Panc1 (cell line): ENCODE measurements around the gene CUX1. TPM values are rescaled to one million over a fixed set of nuclear protein-coding genes. Genes with fewer than 3 reads are reported as not detected.

Experiments
- ATAC-seq: fragments of 200-7000 bp; cut with Tn5 transposase; 2 replicates; pipeline ENCODE4 v1.9.1; 2020; ENCODE audit warnings: mild to moderate bottlenecking, moderate library complexity
- BruUV-seq: library from RNA; stranded (reverse); fragments of 400-500 nt; replicated peaks from 2 replicates; lab custom pipeline; 2021; lab: Mats Ljungman, UMichigan
- CTCF ChIA-PET: fragments of 300-600 bp; sonication (Branson Sonifier 250); formaldehyde crosslinking; loops from one replicate; lab custom pipeline; 2022; ENCODE audit warnings: antibody characterized with exemption; lab: Charles Lee
- POLR2A ChIA-PET: fragments of 300-600 bp; sonication (Branson Sonifier 250); formaldehyde crosslinking; loops from one replicate; lab custom pipeline; 2022; ENCODE audit warnings: antibody characterized with exemption; lab: Charles Lee
- DNase-seq: peaks from one replicate; pipeline ENCODE4 v3.0.0-alpha.2; 2010; ENCODE audit warnings: low read depth, low spot score
- H3K27ac ChIP-seq: 2 replicates; pipeline ENCODE4 v1.5.1; 2011; ENCODE audit warnings: mild to moderate bottlenecking, low read length, inconsistent platforms
- H3K27me3 ChIP-seq: fragments of 200-500 bp; sonication (Bioruptor generic); 2 replicates; pipeline ENCODE4 v1.6.0; 2014; ENCODE audit warnings: low read length, inconsistent platforms; ENCODE audit not compliant: control insufficient read depth, insufficient read depth
- H3K36me3 ChIP-seq: fragments of 200-500 bp; sonication (Bioruptor generic); 2 replicates; pipeline ENCODE4 v1.5.1; 2014; ENCODE audit warnings: inconsistent platforms, mild to moderate bottlenecking, low read length, moderate library complexity; ENCODE audit not compliant: control insufficient read depth, insufficient read depth
- H3K4me1 ChIP-seq: 2 replicates; pipeline ENCODE4 v1.5.1; 2011; ENCODE audit warnings: inconsistent platforms, mild to moderate bottlenecking, low read length, moderate library complexity; ENCODE audit not compliant: control insufficient read depth, insufficient read depth
- H3K4me3 ChIP-seq, 2 experiments: 2 replicates each; pipeline ENCODE4 v1.5.1; 2011 to 2012; ENCODE audit warnings: low read depth in 2 of 2, low read length in 2 of 2, mild to moderate bottlenecking in 2 of 2, inconsistent platforms in 1 of 2, moderate library complexity in 1 of 2
- H3K9me3 ChIP-seq: fragments of 200-500 bp; sonication (Bioruptor generic); 2 replicates; pipeline ENCODE4 v1.5.1; 2014; ENCODE audit warnings: low read depth, mild to moderate bottlenecking, inconsistent platforms, low read length, moderate library complexity; ENCODE audit not compliant: control insufficient read depth, insufficient read depth
- POLR2AphosphoS5 ChIP-seq: IDR thresholded peaks from 2 replicates; pipeline ENCODE4 v1.6.1; 2012; ENCODE audit warnings: mild to moderate bottlenecking, low read depth, low read length, moderate library complexity
- SIN3A ChIP-seq: IDR thresholded peaks from 2 replicates; pipeline ENCODE4 v1.6.1; 2012; ENCODE audit warnings: low read depth, mild to moderate bottlenecking, low read length, moderate library complexity, borderline replicate concordance; ENCODE audit not compliant: insufficient read depth
- TCF7L2 ChIP-seq: IDR thresholded peaks from 2 replicates; pipeline ENCODE4 v1.6.1; 2011; ENCODE audit warnings: mild to moderate bottlenecking, low read depth, low read length, inconsistent platforms
- in situ Hi-C: cut with HindIII; loops from 2 replicates; pipeline ENCODE4 v1.10.0; 2016; ENCODE audit warnings: low sequenced_read_pairs, low pct_unique_long_range_greater_than_20kb
- intact Hi-C: fragments of 100-400 bp; cut with micrococcal nuclease; formaldehyde crosslinking; loops from one replicate; pipeline ENCODE4 v1.10.0; 2022; ENCODE audit not compliant: unreplicated experiment
- total RNA-seq: library from RNA; stranded (reverse); gene quantifications from one replicate; pipeline ENCODE4 v1.2.1, GENCODE V29; 2021; ENCODE audit not compliant: unreplicated experiment
- TF ChIP-seq, protein P1 (sequence below): fragments of 450-650 bp; IDR thresholded peaks from 2 replicates; pipeline ENCODE4 v1.5.1; 2017; ENCODE audit warnings: mild to moderate bottlenecking
- TF ChIP-seq, protein P2 (sequence below), 2 experiments: IDR thresholded peaks; 2 replicates each; pipeline ENCODE4 v1.6.1; 2011 to 2012; ENCODE audit warnings: low read depth in 2 of 2, control low read depth in 1 of 2, low read length in 1 of 2, mild to moderate bottlenecking in 1 of 2, moderate library complexity in 1 of 2; ENCODE audit not compliant: insufficient read depth in 1 of 2

CUX1 gene
- total RNA-seq, 1 experiment from 2014 or later = 50.9 TPM

DNA sequence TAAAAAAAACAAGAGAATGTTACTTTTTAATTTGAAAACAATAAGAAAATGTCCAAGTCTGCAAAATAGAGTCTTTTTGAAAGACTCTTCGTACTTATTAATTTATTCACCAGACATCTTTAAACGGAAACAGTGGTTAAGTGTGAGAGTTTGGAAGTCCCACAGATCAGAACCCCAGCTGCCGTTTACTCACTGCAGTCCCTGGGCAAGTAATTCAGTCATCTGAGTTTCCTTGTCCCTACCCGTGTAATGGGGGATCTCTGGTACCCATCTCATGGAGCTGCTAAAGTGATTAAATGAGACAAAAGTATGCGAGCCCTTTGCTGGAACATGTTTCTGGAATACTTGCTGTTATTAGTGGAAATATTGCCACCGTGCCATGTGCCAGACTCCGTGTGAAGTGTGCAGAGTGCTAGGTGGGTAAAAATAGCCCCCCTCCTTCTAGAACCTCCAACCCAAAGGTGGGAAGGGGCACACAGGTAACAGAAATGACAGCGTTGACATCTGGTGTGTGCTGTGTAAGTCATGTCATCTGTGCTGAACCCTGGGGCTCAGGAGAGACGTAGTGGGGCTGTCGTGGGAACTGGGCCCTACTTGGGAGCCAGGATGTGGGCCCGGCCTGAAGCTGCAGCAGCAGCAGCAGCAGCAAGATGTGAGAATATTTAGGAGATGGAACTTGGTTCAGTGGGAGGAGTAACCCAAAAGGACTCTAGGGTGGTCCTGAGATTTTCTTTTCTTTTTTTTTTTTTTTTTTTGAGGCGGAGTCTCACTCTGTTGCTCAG, 140.5 kb downstream of the CUX1 start:
- H3K9me3 ChIP-seq = no peaks in the 10 kb centered on the region
- no peaks in the 10 kb centered on the region for H3K36me3 ChIP-seq
- H3K4me3 ChIP-seq = no peak overlapping the region
- intact Hi-C loops (no loop called here), in situ Hi-C loops (no loop called here)
- POLR2A ChIA-PET = interaction anchor here (0.7 kb wide), 1 partner anchor 101 kb away, joined by 11 read pairs; no protein-coding TSS in a partner anchor
- CTCF ChIA-PET = no interaction called here
- TF ChIP-seq TCF7L2 (no peak), POLR2AphosphoS5 (no peak), SIN3A (no peak)
- TF ChIP-seq, protein P1, sequence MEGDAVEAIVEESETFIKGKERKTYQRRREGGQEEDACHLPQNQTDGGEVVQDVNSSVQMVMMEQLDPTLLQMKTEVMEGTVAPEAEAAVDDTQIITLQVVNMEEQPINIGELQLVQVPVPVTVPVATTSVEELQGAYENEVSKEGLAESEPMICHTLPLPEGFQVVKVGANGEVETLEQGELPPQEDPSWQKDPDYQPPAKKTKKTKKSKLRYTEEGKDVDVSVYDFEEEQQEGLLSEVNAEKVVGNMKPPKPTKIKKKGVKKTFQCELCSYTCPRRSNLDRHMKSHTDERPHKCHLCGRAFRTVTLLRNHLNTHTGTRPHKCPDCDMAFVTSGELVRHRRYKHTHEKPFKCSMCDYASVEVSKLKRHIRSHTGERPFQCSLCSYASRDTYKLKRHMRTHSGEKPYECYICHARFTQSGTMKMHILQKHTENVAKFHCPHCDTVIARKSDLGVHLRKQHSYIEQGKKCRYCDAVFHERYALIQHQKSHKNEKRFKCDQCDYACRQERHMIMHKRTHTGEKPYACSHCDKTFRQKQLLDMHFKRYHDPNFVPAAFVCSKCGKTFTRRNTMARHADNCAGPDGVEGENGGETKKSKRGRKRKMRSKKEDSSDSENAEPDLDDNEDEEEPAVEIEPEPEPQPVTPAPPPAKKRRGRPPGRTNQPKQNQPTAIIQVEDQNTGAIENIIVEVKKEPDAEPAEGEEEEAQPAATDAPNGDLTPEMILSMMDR = no peak
- TF ChIP-seq, protein P2, sequence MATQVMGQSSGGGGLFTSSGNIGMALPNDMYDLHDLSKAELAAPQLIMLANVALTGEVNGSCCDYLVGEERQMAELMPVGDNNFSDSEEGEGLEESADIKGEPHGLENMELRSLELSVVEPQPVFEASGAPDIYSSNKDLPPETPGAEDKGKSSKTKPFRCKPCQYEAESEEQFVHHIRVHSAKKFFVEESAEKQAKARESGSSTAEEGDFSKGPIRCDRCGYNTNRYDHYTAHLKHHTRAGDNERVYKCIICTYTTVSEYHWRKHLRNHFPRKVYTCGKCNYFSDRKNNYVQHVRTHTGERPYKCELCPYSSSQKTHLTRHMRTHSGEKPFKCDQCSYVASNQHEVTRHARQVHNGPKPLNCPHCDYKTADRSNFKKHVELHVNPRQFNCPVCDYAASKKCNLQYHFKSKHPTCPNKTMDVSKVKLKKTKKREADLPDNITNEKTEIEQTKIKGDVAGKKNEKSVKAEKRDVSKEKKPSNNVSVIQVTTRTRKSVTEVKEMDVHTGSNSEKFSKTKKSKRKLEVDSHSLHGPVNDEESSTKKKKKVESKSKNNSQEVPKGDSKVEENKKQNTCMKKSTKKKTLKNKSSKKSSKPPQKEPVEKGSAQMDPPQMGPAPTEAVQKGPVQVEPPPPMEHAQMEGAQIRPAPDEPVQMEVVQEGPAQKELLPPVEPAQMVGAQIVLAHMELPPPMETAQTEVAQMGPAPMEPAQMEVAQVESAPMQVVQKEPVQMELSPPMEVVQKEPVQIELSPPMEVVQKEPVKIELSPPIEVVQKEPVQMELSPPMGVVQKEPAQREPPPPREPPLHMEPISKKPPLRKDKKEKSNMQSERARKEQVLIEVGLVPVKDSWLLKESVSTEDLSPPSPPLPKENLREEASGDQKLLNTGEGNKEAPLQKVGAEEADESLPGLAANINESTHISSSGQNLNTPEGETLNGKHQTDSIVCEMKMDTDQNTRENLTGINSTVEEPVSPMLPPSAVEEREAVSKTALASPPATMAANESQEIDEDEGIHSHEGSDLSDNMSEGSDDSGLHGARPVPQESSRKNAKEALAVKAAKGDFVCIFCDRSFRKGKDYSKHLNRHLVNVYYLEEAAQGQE (IDR thresholded peaks at IDR 0.05; ENCODE audit: insufficient read depth in 1 of 2, low read depth in 2 of 2, low read length in 1 of 2) = no peak
- no peaks in the 10 kb centered on the region for H3K4me1 ChIP-seq
- BruUV-seq = no TSS peak
- no peak overlapping the region for H3K27ac ChIP-seq
- no peaks in the 10 kb centered on the region for H3K27me3 ChIP-seq
- DNase-seq (no peak), ATAC-seq (no peak)

GRCh38 chr7:101959342-101959741, 141.9 kb downstream of the CUX1 start:
- Histone ChIP-seq H3K27me3 (no peaks in the 10 kb centered on the region), H3K27ac (no peak overlapping the region), H3K36me3 (no peaks in the 10 kb centered on the region), H3K4me3 (no peak overlapping the region), H3K4me1 (no peaks in the 10 kb centered on the region), H3K9me3 (no peaks in the 10 kb centered on the region)
- ATAC-seq (no peak), DNase-seq (no peak)
- intact Hi-C loops (no loop called here), in situ Hi-C loops (no loop called here)
- TF ChIP-seq SIN3A = no peak
- TF ChIP-seq POLR2AphosphoS5 = no peak
- TF ChIP-seq, protein P1 = no peak
- TF ChIP-seq TCF7L2 = no peak
- CTCF ChIA-PET = no interaction called here
- no TSS peak for BruUV-seq
- POLR2A ChIA-PET = no interaction called here
